Activated CD4-positive, alpha-beta T cell treated with anti-CD3 and anti-CD28 coated beads, Interleukin-2, amount 10 ng/mL, durations not matched to agents 24 days and 14 days (primary cell): Measurements from ENCODE around the gene SHC4. TPM values are rescaled to one million over a fixed set of nuclear protein-coding genes. Genes with fewer than 3 reads are reported as not detected.

ENCODE experiments used
- DNase-seq: peaks from one replicate; pipeline ENCODE4 v3.0.0; 2022
- H3K27ac Mint-ChIP-seq: one replicate; pipeline ENCODE4 v1.8.0; 2022; ENCODE audit warnings: mild to moderate bottlenecking, mixed read lengths
- H3K27me3 Mint-ChIP-seq: one replicate; pipeline ENCODE4 v1.8.0; 2022; ENCODE audit warnings: mixed read lengths
- H3K36me3 Mint-ChIP-seq: one replicate; pipeline ENCODE4 v1.8.0; 2022; ENCODE audit warnings: low read depth, mild to moderate bottlenecking, mixed read lengths
- H3K4me1 Mint-ChIP-seq: one replicate; pipeline ENCODE4 v1.8.0; 2021; ENCODE audit warnings: mixed read lengths
- H3K4me3 Mint-ChIP-seq: one replicate; pipeline ENCODE4 v1.8.0; 2022; ENCODE audit warnings: mild to moderate bottlenecking, moderate library complexity, mixed read lengths
- H3K9me3 Mint-ChIP-seq: one replicate; pipeline ENCODE4 v1.8.0; 2021; ENCODE audit warnings: mixed read lengths
- intact Hi-C: fragments of 100-400 bp; cut with micrococcal nuclease; formaldehyde crosslinking; loops from one replicate; pipeline ENCODE4 v1.15.1; 2023
- total RNA-seq: library from RNA; stranded (reverse); gene quantifications from 2 replicates; pipeline ENCODE4 v1.2.3, GENCODE V29; 2022

Gene SHC4
- total RNA-seq, 1 donor from 2014 or later, result 21.2 TPM

DNA sequence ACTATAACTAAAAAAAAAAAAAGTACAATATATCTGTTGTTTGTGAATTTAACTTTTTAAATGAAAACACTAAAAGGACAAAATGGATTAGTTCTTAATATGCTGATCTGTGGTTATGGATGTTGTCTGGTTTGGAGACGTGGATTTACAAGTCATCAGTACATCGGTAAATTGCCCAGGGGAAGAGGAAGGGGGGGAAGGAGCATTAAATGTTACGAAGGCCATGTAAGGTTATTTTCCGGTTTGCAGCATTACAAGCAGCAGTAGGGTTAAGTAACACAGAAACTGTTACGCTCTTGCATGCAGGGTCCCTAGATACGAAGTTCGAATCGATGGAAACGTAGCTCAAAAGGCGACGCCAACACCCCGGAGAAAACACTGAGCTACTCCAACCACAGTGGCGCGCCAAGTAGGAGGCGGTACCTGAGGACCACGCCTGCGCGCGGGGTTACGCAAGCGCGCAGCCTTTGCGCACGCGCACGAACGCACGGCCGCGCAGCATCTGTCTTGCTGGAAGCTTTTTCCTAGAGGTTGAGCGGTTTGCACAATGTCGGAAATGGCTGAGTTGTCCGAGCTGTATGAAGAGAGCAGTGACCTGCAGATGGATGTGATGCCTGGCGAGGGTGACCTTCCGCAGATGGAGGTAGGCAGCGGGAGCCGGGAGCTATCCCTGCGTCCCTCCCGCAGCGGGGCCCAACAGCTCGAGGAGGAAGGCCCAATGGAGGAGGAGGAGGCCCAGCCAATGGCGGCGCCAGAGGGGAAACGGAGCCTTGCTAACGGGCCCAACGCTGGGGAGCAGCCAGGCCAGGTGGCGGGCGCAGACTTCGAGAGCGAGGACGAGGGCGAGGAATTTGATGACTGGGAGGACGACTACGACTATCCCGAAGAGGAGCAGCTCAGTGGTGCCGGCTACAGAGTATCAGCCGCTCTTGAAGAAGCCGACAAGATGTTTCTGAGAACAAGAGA, 85.8 kb downstream of the SHC4 start, which contains the start of gene EID1:
Gene EID1 (plus strand): TSS at position 505 of the 966 bp plus-strand sequence. CDS start 43 bp downstream, at position 548.
- Mint-ChIP-seq H3K27me3 (peaks cover 4% of the 10 kb centered on the region), H3K36me3 (peaks cover 43% of the 10 kb centered on the region), H3K9me3 (no peaks in the 10 kb centered on the region), H3K4me1 (peaks cover 46% of the 10 kb centered on the region), H3K27ac (peak within 1 kb of the TSS; percentile 99), H3K4me3 (peak within 1 kb of the TSS; percentile 97)
- DNase-seq, result peak; percentile 99
- intact Hi-C loops, result loop anchor here (1.0 to 5.0 kb wide), 9 partner anchors 15 to 1477 kb away; partner anchors contain the start of genes CEP152, COPS2, GABPB1 and SECISBP2L

DNA sequence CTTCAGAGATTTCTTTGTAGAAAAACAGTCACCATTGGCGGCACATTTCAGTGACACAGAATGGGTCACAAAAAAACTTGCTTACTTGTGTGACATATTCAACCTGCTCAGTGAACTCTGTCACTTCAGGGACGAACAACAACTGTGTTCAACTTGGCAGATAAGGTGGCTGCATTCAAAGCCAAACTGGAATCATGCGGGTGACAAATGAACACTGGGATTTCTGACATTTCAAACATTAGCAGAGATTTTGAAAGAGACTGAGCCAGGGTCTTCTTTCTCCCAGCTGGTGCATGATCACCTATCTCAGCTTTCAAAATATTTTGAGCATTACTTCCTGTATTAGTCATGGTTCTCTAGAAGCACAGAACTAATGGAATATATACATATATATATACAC, 87.7 kb downstream of the SHC4 start:
- Mint-ChIP-seq H3K27me3 (peaks cover 14% of the 10 kb centered on the region), H3K4me3 (no peak overlapping the region), H3K4me1 (peaks cover 32% of the 10 kb centered on the region), H3K9me3 (no peaks in the 10 kb centered on the region), H3K36me3 (peaks cover 40% of the 10 kb centered on the region), H3K27ac (no peak overlapping the region)
- DNase-seq, result no peak
- intact Hi-C loops, result loop anchor here (2.0 to 5.0 kb wide), 4 partner anchors 13 to 411 kb away; partner anchors contain the start of gene COPS2

DNA sequence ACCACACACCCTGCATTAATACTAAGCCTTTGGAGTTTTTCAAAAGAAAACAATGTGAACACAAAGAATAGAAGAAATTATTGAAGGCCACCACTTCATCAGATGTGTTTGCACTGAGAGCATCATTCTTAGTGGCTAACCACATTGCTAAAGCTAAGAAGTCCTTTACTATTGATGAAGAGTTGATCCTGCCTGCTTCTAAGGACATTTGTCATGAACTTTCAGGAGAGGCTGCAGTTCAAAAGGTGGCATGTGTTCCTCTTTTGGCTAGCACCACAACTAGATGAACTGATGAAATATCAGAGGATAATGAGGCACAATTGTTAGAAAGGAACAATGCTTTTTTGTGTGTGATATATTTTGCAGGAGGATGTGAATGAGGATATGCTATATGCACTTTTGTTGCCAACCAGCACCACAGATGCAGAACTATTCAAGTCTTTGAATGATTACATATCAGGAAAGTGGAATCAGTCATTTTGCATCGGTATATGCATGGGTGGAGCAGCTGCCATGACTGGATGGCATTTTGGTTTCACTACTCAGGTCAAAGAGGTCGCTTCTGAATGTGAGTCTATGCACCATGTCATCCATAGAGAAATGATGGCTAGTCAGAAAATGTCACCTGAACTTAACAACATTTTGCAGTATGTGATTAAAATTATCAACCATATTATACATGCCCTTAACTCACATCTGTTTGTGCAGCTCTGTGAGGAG, 88.3 kb downstream of the SHC4 start:
- DNase-seq, result no peak
- H3K4me3 Mint-ChIP-seq, result no peak overlapping the region
- peaks cover 14% of the 10 kb centered on the region for H3K27me3 Mint-ChIP-seq
- H3K4me1 Mint-ChIP-seq, result peaks cover 29% of the 10 kb centered on the region
- no peaks in the 10 kb centered on the region for H3K9me3 Mint-ChIP-seq
- H3K36me3 Mint-ChIP-seq, result peaks cover 37% of the 10 kb centered on the region
- intact Hi-C loops, result loop anchor here (5.0 kb wide), 3 partner anchors 72 to 412 kb away; partner anchors contain the start of gene COPS2
- H3K27ac Mint-ChIP-seq, result no peak overlapping the region

DNA sequence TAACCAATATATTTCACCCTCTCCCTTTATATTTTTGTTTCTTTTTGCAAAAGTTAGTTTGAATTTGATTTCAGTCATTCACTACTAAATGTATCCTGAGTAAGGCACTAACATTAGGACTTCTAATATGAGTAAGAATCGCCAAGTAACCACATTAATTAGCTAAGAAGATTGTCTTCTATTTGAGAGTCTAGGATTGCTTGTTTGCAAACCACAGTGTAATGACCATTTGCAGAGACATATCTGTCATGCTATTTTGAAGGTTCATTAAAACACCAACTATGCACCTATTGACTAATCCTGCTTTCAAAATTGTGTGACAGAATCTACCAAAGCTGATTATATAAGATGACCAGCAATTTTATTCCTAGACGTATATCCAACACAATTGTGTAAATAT, 91.1 kb downstream of the SHC4 start:
- no peaks in the 10 kb centered on the region for H3K9me3 Mint-ChIP-seq
- no peak overlapping the region for H3K27ac Mint-ChIP-seq
- H3K4me1 Mint-ChIP-seq, result peaks cover 13% of the 10 kb centered on the region
- H3K4me3 Mint-ChIP-seq, result no peak overlapping the region
- no peak for DNase-seq
- H3K36me3 Mint-ChIP-seq, result peaks cover 13% of the 10 kb centered on the region
- H3K27me3 Mint-ChIP-seq, result peaks cover 14% of the 10 kb centered on the region
- intact Hi-C loops, result no loop called here

DNA sequence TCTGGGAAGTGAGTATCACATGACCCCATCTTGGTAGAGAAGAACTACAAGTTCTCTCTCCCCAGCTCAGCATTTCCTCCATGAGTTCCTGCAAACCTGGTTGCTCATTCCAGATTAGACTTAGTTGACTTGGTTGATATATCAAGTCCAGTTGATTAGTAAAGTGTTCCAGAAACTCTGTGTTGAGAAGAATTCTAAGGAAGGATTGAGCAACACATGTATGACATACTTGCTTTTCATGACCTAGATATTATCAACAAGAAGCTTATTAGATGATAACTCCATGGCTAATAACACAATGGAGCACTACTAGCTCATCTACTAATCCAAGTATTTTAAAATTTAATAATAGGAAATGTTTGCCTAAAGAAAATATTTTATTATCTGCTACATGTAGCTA, 92.2 kb downstream of the SHC4 start:
- peaks cover 11% of the 10 kb centered on the region for H3K36me3 Mint-ChIP-seq
- no peaks in the 10 kb centered on the region for H3K9me3 Mint-ChIP-seq
- H3K4me1 Mint-ChIP-seq, result peaks cover 9% of the 10 kb centered on the region
- H3K27ac Mint-ChIP-seq, result no peak overlapping the region
- H3K27me3 Mint-ChIP-seq, result peaks cover 14% of the 10 kb centered on the region
- no peak overlapping the region for H3K4me3 Mint-ChIP-seq
- DNase-seq, result no peak
- intact Hi-C loops, result no loop called here

DNA sequence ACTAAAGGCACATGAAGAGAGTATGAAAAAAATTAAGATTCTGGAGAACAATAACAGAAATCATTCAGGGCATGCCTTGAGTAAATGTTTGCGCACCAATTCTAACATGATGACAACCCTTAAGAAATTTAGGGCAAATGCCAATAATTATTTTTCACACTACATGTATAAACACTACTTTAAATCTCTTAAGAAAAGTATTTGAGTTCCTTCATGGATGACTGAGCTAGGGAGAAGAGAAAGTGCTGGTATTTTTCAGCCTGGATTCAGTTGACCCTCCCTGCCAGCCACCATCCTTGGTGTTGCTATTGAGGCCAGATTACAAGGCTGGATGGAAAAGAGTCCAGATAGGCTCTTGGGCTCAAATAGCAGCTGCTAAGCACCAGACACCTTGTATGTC, 93.8 kb downstream of the SHC4 start:
- intact Hi-C loops, result loop anchor here (10.0 kb wide), 1 partner anchor 365 kb away; no protein-coding TSS in a partner anchor
- H3K4me3 Mint-ChIP-seq, result no peak overlapping the region

DNA sequence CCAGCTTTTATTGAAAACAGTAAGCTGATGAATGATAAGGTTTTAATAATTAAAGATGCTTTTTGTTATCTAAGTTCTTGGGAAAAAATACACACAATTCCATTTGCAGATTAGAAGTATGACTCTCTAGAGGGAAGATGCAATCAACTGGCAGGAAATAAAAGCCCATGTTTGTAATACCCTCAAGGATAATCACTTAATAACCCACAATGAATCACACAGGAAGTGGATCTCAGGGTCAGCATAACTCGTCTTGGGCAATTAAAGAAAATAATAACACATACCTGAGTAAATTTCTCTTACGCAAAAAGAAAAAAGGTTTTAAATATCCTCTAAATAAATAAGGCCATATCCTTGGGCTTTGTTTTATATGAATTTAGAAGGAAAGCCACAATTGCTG, 95.2 kb downstream of the SHC4 start:
- no peak overlapping the region for H3K4me3 Mint-ChIP-seq
- H3K27ac Mint-ChIP-seq, result no peak overlapping the region
- H3K27me3 Mint-ChIP-seq, result peaks cover 12% of the 10 kb centered on the region
- H3K4me1 Mint-ChIP-seq, result no peaks in the 10 kb centered on the region
- intact Hi-C loops, result loop anchor here (10.0 kb wide), 1 partner anchor 366 kb away; no protein-coding TSS in a partner anchor
- no peak for DNase-seq
- H3K9me3 Mint-ChIP-seq, result no peaks in the 10 kb centered on the region
- peaks cover 7% of the 10 kb centered on the region for H3K36me3 Mint-ChIP-seq

More for the DNA sequence above, 93.8 kb downstream of the SHC4 start:
- peaks cover 14% of the 10 kb centered on the region for H3K27me3 Mint-ChIP-seq
- no peaks in the 10 kb centered on the region for H3K9me3 Mint-ChIP-seq
- peaks cover 8% of the 10 kb centered on the region for H3K36me3 Mint-ChIP-seq
- H3K27ac Mint-ChIP-seq, result no peak overlapping the region
- DNase-seq, result no peak
- peaks cover 6% of the 10 kb centered on the region for H3K4me1 Mint-ChIP-seq

DNA sequence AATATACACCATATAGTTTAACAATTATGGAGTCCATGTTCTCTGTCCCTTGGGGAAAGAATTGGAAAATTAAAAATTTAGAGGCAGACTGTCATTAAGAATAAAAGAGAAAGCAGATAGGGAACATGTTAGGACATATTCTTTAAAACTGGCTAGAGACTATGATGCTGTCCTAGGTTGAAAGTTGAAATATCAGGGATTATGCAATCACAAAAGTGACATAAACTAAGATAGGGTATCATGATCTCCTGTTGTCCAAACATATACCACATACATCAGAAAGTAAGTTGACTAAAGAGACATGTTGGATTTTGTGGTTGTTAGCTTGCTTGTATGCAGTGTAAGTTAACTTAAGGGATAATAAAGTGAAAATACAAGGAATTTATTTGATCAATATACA, 95.7 kb downstream of the SHC4 start:
- no peaks in the 10 kb centered on the region for H3K9me3 Mint-ChIP-seq
- H3K36me3 Mint-ChIP-seq, result peaks cover 7% of the 10 kb centered on the region
- H3K4me1 Mint-ChIP-seq, result no peaks in the 10 kb centered on the region
- DNase-seq, result no peak
- H3K4me3 Mint-ChIP-seq, result no peak overlapping the region
- peaks cover 11% of the 10 kb centered on the region for H3K27me3 Mint-ChIP-seq
- no peak overlapping the region for H3K27ac Mint-ChIP-seq
- intact Hi-C loops, result loop anchor here (10.0 kb wide), 1 partner anchor 367 kb away; no protein-coding TSS in a partner anchor

DNA sequence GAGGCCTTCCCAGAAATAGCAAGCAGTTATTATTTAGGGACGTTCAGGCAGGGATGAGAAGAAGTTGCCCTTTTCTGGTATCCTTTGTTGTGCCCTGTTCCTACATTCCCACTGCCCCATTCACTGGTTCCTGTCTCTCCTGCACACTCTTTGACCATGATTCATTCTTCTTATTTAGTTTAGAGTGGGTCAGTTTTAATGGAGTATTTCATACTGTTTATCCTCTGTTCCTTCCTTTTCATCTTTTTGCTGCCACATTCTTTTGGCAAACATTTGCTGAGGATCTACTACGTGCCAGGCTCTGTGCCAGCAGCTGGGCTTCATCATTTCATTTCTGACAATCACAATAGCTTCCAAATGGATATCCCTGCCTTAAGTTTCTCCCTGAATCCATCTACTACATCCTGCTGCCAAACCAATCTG, 97.6 kb downstream of the SHC4 start:
- Mint-ChIP-seq H3K27me3 (peaks cover 1% of the 10 kb centered on the region), H3K9me3 (no peaks in the 10 kb centered on the region), H3K4me3 (no peak overlapping the region), H3K27ac (no peak overlapping the region), H3K4me1 (peaks cover 8% of the 10 kb centered on the region), H3K36me3 (peaks cover 3% of the 10 kb centered on the region)
- intact Hi-C loops, result loop anchor here (10.0 kb wide), 1 partner anchor 369 kb away; no protein-coding TSS in a partner anchor
- DNase-seq, result no peak

DNA sequence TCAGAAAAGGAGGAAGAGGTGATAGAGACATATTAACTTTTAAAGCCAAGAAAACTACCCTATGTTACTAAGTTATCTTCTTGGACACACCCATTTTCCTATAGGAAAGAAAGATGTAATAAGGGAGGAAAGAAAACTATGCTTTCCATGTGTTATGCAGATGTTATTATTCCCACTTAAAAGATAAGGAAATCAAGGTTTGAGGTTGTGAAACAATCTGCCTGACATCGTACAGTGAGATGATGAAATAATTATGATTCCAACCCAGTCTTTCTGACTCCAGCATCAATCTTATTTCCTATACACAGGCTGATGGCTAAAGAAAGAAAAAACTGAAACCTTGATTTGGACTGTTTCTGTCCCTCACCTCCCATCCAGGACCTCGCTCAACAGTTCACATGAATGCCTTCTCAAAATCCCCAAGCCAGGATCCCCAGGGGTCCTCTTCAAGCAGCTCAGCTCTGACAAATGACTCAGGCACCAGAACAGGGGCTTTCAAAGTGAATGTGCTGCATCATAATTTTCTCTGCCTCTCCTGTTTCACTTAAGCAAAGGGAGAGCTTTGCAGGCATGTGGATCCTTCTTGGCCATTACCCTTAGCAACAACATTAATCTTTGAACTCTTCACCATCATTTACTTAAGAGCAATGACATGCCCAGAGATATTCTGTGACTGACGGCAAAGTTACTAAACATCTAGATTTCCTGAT, 98.2 kb downstream of the SHC4 start:
- H3K27ac Mint-ChIP-seq, result no peak overlapping the region
- H3K36me3 Mint-ChIP-seq, result peaks cover 1% of the 10 kb centered on the region
- intact Hi-C loops, result loop anchor here (10.0 kb wide), 1 partner anchor 369 kb away; no protein-coding TSS in a partner anchor
- H3K27me3 Mint-ChIP-seq, result no peaks in the 10 kb centered on the region
- H3K4me1 Mint-ChIP-seq, result peaks cover 8% of the 10 kb centered on the region
- H3K4me3 Mint-ChIP-seq, result no peak overlapping the region
- H3K9me3 Mint-ChIP-seq, result no peaks in the 10 kb centered on the region
- no peak for DNase-seq

DNA sequence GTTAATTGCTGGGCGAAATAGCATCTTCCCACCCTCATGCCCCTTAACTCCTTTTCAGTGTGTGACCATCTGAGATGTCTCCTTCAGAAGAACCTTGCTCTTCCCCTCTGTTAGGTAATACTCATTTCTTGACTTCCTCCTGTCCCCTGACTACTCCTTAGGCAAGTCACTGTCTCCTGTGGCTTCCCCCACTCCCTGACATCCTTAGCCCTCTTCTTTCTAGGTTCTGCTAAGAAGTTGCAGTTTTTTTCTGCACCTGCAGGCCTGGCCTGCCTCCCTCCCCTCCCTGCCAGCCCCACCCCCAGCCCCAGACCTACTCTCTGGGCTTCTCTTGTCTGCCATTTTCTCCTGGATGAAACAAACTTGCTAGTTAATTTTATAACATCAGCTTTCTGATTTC, 101.0 kb downstream of the SHC4 start:
- Mint-ChIP-seq H3K4me3 (no peak overlapping the region), H3K9me3 (no peaks in the 10 kb centered on the region), H3K36me3 (peaks cover 1% of the 10 kb centered on the region), H3K27ac (peak overlapping the region; percentile 84), H3K27me3 (peaks cover 2% of the 10 kb centered on the region), H3K4me1 (peaks cover 14% of the 10 kb centered on the region)
- intact Hi-C loops, result loop anchor here (1.0 to 10.0 kb wide), 5 partner anchors 14 to 372 kb away; partner anchors contain the start of gene SECISBP2L
- DNase-seq, result no peak

DNA sequence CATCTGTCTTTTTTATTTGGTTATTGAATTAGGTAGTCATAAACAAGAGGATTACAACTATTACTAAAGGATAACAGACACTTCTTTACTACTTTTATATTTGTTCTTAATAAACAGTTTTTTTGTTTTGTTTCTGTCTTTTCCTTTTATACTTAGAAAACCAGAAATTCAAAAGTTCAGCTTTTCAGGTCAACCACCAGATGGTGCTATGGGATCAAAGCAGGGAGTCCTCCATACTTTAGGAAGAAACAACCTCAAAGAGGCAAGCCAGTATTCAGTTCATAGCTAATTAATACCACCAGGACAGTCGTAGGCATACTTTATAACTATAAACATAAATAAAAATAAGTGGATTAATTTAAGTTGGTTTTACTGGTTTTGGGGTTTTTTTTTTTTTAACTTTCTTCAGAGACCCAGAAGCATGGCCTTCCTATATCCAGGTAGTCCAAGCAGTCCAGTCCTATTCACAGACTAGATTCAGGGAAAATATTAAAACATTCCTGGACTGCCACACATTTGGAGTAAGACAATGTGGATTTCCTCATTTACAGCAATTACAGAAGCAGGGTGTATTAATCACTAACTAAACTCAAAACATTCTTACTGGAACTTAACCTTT, 101.8 kb downstream of the SHC4 start:
- peaks cover 2% of the 10 kb centered on the region for H3K27me3 Mint-ChIP-seq
- H3K4me3 Mint-ChIP-seq, result no peak overlapping the region
- peaks cover 1% of the 10 kb centered on the region for H3K36me3 Mint-ChIP-seq
- peak; percentile 86 for DNase-seq
- H3K9me3 Mint-ChIP-seq, result no peaks in the 10 kb centered on the region
- peaks cover 14% of the 10 kb centered on the region for H3K4me1 Mint-ChIP-seq
- intact Hi-C loops, result loop anchor here (1.0 to 10.0 kb wide), 7 partner anchors 15 to 560 kb away; partner anchors contain the start of gene SECISBP2L
- no peak overlapping the region for H3K27ac Mint-ChIP-seq
